NB4 (cell line): ENCODE data around the gene SOD1.

Source experiments
- CTCF ChIP-seq: IDR thresholded peaks from one replicate; pipeline ENCODE4 v1.5.1; 2012; ENCODE audit warnings: low read depth, low read length
- MYC ChIP-seq: IDR thresholded peaks from 2 replicates; pipeline ENCODE4 v1.6.1; 2011; ENCODE audit warnings: low read depth, low read length

- no peak for TF ChIP-seq CTCF
- TF ChIP-seq MYC = no peak
These were observed 18.0 kb upstream of the SOD1 start for GRCh38 chr21:31641416-31641922.
